Natural killer cell (primary cell): ENCODE measurements around the gene DAB2IP. TPM values are rescaled to one million over a fixed set of nuclear protein-coding genes. Genes with fewer than 3 reads are reported as not detected.

Experiments
- ATAC-seq, 3 donors: fragments of 150-1000 bp in 2 of 3; fragments of 200-7000 bp in 1 of 3; cut with Tn5 transposase; 1 replicate in 1 of 3; 2 replicates in 2 of 3; pipeline ENCODE4 v1.10.0; 2021; ENCODE audit warnings: mild to moderate bottlenecking in 2 of 3, moderate library complexity in 2 of 3
- DNase-seq, 2 donors: peaks; one replicate each; pipeline versions ENCODE4 v3.0.0 to v3.0.0-alpha.2; 2013 to 2021; ENCODE audit warnings: mixed read lengths in 1 of 2
- H3K27ac ChIP-seq: one replicate; pipeline ENCODE4 v1.5.1; 2013; ENCODE audit warnings: mild to moderate bottlenecking, low read length
- H3K27me3 ChIP-seq: one replicate; pipeline ENCODE4 v1.6.1; 2013; ENCODE audit warnings: low read length; ENCODE audit not compliant: control insufficient read depth, insufficient read depth
- H3K36me3 ChIP-seq: one replicate; pipeline ENCODE4 v1.6.1; 2013; ENCODE audit warnings: low read length; ENCODE audit not compliant: control insufficient read depth, insufficient read depth
- H3K4me1 ChIP-seq: one replicate; pipeline ENCODE4 v1.6.1; 2013; ENCODE audit warnings: low read length; ENCODE audit not compliant: control insufficient read depth, insufficient read depth
- H3K4me3 ChIP-seq: one replicate; pipeline ENCODE4 v1.5.1; 2013; ENCODE audit warnings: low read length
- H3K9me3 ChIP-seq: one replicate; pipeline ENCODE4 v1.6.1; 2013; ENCODE audit warnings: low read length; ENCODE audit not compliant: control insufficient read depth, insufficient read depth
- H3K27ac Mint-ChIP-seq, 2 donors: one replicate each; pipeline ENCODE4 v1.8.0; 2022; ENCODE audit warnings: mild to moderate bottlenecking in 2 of 2, mixed read lengths in 2 of 2, moderate library complexity in 1 of 2
- H3K27me3 Mint-ChIP-seq, 2 donors: one replicate each; pipeline ENCODE4 v1.8.0; 2022; ENCODE audit warnings: low read depth in 2 of 2, mixed read lengths in 2 of 2
- H3K36me3 Mint-ChIP-seq: one replicate; pipeline ENCODE4 v1.8.0; 2022; ENCODE audit warnings: mixed read lengths
- H3K4me1 Mint-ChIP-seq, 2 donors: one replicate each; pipeline ENCODE4 v1.8.0; 2022; ENCODE audit warnings: mixed read lengths in 2 of 2
- H3K4me3 Mint-ChIP-seq: one replicate; pipeline ENCODE4 v1.8.0; 2022; ENCODE audit warnings: mild to moderate bottlenecking, moderate library complexity, mixed read lengths
- H3K9me3 Mint-ChIP-seq, 2 donors: one replicate each; pipeline ENCODE4 v1.8.0; 2022; ENCODE audit warnings: mixed read lengths in 2 of 2
- CTCF ChIP-seq: fragments of 200-600 bp; IDR thresholded peaks from one replicate; pipeline ENCODE4 v1.8.0; 2022; ENCODE audit warnings: antibody characterized with exemption
- WGBS: methylation state at CpG from one replicate; pipeline ENCODE4 v1.1.7; 2013; ENCODE audit warnings: missing lambda C conversion rate; ENCODE audit not compliant: insufficient coverage; 5-methylcytosine and 5-hydroxymethylcytosine counted together
- intact Hi-C: fragments of 100-400 bp; cut with micrococcal nuclease; formaldehyde crosslinking; loops from one replicate; pipeline ENCODE4 v1.14.2; 2022
- total RNA-seq, 4 donors: library from RNA; stranded (reverse); fragments of 120-200 nt in 1 of 4; gene quantifications; one replicate each; pipeline versions ENCODE4 v1.2.3 to v1.2.4, GENCODE V29; 2013 to 2022

Gene DAB2IP
- total RNA-seq, 3 donors from 2014 or later (not counting 1 experiment from before 2014, with no cell fraction given) = 0.19 to 2.5 TPM; not detected in 1

GRCh38 chr9:121817476-121817875, 166.0 kb downstream of the DAB2IP start:
- H3K9me3 ChIP-seq = no peaks in the 10 kb centered on the region
- H3K4me1 Mint-ChIP-seq = no peaks in the 10 kb centered on the region
- no peak overlapping the region for H3K4me3 Mint-ChIP-seq
- no peak overlapping the region for H3K27ac ChIP-seq
- intact Hi-C loops = no loop called here
- no peak overlapping the region for H3K4me3 ChIP-seq
- H3K27ac Mint-ChIP-seq = no peak overlapping the region
- ATAC-seq = no peak
- WGBS = 83% methylated on average over 9 of the region's 9 CpGs
- no peak for TF ChIP-seq CTCF
- H3K9me3 Mint-ChIP-seq = no peaks in the 10 kb centered on the region
- no peaks in the 10 kb centered on the region for H3K27me3 Mint-ChIP-seq
- H3K27me3 ChIP-seq = no peaks in the 10 kb centered on the region
- no peaks in the 10 kb centered on the region for H3K36me3 Mint-ChIP-seq
- DNase-seq = no peak
- H3K4me1 ChIP-seq = no peaks in the 10 kb centered on the region
- no peaks in the 10 kb centered on the region for H3K36me3 ChIP-seq

DNA sequence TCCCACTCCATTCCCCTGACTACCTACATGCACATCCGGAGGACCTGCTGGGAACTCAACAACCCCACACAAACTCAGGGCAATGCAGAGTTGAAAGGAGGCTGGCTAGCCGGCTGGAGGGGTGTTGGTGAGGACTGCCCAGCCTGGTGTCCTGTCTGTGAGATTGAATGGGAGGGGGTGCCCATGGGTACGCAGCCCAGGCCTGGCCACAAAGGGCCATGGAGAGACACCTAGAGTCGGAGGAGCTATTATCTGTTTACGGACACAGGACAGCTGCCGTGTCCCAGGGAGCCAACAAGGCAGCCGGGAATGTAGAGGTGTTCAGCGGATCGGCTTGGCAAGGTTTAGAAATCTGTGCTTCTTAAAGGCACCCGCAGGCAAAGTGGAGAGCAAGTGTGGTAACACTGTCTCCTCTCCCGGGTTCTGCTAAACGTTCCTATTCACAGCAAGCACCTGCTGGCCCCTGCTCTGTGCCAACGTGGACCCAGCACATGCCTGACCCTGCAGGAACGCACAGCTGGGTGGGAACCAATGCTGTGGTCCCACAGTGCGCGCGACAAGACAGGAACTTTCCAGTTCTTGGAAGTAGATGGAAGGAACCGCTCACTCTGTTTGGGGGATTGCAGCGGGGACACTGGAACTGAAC, 166.7 kb downstream of the DAB2IP start:
- Histone ChIP-seq H3K4me3 (no peak overlapping the region), H3K36me3 (no peaks in the 10 kb centered on the region), H3K27ac (no peak overlapping the region), H3K27me3 (no peaks in the 10 kb centered on the region), H3K4me1 (peaks cover 2% of the 10 kb centered on the region), H3K9me3 (no peaks in the 10 kb centered on the region)
- WGBS = 87% methylated on average over 18 of the region's 19 CpGs
- Mint-ChIP-seq H3K36me3 (no peaks in the 10 kb centered on the region), H3K4me3 (no peak overlapping the region), H3K27ac (no peak overlapping the region), H3K9me3 (no peaks in the 10 kb centered on the region), H3K27me3 (no peaks in the 10 kb centered on the region), H3K4me1 (no peaks in the 10 kb centered on the region)
- intact Hi-C loops = no loop called here
- DNase-seq (no peak), ATAC-seq (no peak)
- TF ChIP-seq CTCF = no peak

DNA sequence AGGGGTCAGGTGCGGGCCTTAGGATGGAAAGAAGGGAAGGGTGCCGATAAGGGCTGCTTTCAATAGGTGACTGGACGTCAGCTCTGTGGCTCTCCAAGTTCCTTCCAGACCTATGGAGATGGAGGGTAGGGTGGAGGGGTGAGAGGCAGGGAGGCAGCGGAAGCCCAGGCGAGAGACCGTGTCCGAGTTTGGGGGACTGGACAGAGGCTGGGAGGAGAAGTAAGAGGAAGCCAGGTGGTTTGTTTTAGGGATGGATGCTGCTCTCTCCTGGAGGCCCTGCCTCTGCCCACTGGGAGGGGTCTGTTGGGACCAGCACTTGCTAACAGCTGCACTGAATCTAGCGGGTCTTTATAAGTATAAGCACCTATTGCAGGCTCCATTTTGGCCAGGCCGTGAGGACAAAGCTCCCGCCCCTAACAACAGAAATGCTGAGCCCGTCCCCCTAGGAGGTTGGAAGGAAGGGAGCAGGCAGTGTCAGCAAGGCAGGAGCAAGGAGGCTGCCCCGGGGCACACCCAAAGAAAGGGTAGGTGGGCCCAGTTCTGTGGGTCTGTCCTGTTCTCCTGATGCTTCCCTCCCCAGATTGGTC, 167.5 kb downstream of the DAB2IP start:
- WGBS = 92% methylated on average over 12 of the region's 12 CpGs
- H3K27ac ChIP-seq = no peak overlapping the region
- H3K27me3 ChIP-seq = no peaks in the 10 kb centered on the region
- peaks cover 2% of the 10 kb centered on the region for H3K4me1 ChIP-seq
- no peak for ATAC-seq
- no peak overlapping the region for H3K27ac Mint-ChIP-seq
- no peaks in the 10 kb centered on the region for H3K4me1 Mint-ChIP-seq
- no peak for DNase-seq
- intact Hi-C loops = no loop called here
- no peaks in the 10 kb centered on the region for H3K36me3 Mint-ChIP-seq
- H3K4me3 ChIP-seq = no peak overlapping the region
- H3K9me3 Mint-ChIP-seq = no peaks in the 10 kb centered on the region
- no peak for TF ChIP-seq CTCF
- no peaks in the 10 kb centered on the region for H3K27me3 Mint-ChIP-seq
- H3K36me3 ChIP-seq = no peaks in the 10 kb centered on the region
- no peaks in the 10 kb centered on the region for H3K9me3 ChIP-seq
- H3K4me3 Mint-ChIP-seq = no peak overlapping the region
